ENCODE measurements around the gene LGI1. TPM values are rescaled to one million over a fixed set of nuclear protein-coding genes. Genes with fewer than 3 reads are reported as not detected.

LGI1 gene
- total RNA-seq, 4 donors from 2014 or later = 0.19 TPM; not detected in 3

GRCh38 chr10:93742633-93743349, 14.9 kb upstream of the LGI1 start:
- no peak for TF ChIP-seq CTCF (IDR thresholded peaks at IDR 0.05)

GRCh38 chr10:93745408-93746065, 12.2 kb upstream of the LGI1 start:
- TF ChIP-seq CTCF (IDR thresholded peaks at IDR 0.05) = no peak
- ATAC-seq (ENCODE audit: low FRiP score) = no peak

More at GRCh38 chr10:93742633-93743349, 14.9 kb upstream of the LGI1 start:
- DNase-seq (ENCODE audit: low spot score) = no peak
- no peak for ATAC-seq (ENCODE audit: low FRiP score)

DNA sequence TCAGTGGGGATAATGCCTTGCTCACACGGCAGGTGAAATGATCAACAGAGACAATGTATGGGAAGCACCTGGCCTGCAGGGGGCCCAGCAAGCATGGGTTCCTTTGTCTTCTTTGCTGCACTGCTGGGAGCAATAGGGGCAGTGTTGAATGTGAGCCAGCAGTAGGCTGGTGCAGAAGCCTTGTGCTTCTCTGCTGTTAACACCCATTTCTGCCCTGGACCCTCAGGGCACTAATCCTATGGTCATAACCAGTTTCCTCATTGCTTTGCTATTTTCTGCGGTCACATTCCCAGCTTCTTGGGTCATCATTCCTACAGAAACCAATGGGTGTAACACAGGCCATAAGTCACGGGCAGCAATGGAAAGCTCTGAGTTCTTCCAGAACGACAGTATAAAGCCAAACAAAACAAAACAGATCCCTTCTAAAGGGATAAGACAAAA, 10.9 kb upstream of the LGI1 start:
- ATAC-seq (ENCODE audit: low FRiP score) (no peak), DNase-seq (ENCODE audit: low spot score) (no peak)
- TF ChIP-seq CTCF (IDR thresholded peaks at IDR 0.05) = no peak

More at GRCh38 chr10:93745408-93746065, 12.2 kb upstream of the LGI1 start:
- DNase-seq (ENCODE audit: low spot score) = no peak

GRCh38 chr10:93749218-93749799, 8.4 kb upstream of the LGI1 start:
- DNase-seq (ENCODE audit: low spot score) (no peak), ATAC-seq (ENCODE audit: low FRiP score) (no peak)
- no peak for TF ChIP-seq CTCF (IDR thresholded peaks at IDR 0.05)

DNA sequence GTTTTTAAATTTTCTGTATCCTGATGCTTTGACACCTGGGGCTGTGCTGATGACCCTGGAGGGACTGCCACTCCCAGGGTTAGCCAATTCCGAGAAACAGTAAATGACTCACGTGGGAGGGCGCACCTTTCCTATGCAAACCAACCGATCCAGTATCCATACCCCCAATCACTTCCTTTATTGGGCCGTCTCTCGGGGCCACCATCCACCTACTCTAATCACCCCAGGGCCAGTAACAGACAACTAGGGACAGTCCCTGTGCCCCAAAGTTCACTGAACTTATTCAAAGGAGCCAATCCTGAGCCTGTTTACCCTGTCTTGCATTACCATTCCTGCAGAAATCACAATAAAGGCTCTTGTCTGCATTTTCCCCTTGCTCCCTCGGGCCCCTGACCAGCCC, 6.6 kb upstream of the LGI1 start:
- no peak for TF ChIP-seq CTCF (IDR thresholded peaks at IDR 0.05)
- DNase-seq (ENCODE audit: low spot score) (no peak), ATAC-seq (ENCODE audit: low FRiP score) (no peak)

GRCh38 chr10:93751832-93752231, 5.9 kb upstream of the LGI1 start:
- ATAC-seq (ENCODE audit: low FRiP score) (no peak), DNase-seq (ENCODE audit: low spot score) (no peak)
- no peak for TF ChIP-seq CTCF (IDR thresholded peaks at IDR 0.05)
